Cardiac fibroblast (primary cell): ENCODE data around the gene MYADML2.

Experiments
- DNase-seq, 2 donors: peaks; one replicate each; pipeline versions ENCODE4 v3.0.0 to v3.0.0-alpha.2; 2010; ENCODE audit warnings: low read depth in 2 of 2
- H3K4me3 ChIP-seq, 2 donors: replicated peaks in 1 of 2; 1 replicate in 1 of 2; 2 replicates in 1 of 2; pipeline ENCODE4 v1.5.1; 2011; ENCODE audit warnings: low read depth in 2 of 2, low read length in 2 of 2, mild to moderate bottlenecking in 2 of 2, moderate library complexity in 1 of 2
- TF ChIP-seq, protein P1 (sequence below): IDR thresholded peaks from one replicate; pipeline ENCODE4 v1.5.1; 2011; ENCODE audit warnings: low read depth, mild to moderate bottlenecking, low read length, inconsistent platforms

MYADML2 gene

DNA sequence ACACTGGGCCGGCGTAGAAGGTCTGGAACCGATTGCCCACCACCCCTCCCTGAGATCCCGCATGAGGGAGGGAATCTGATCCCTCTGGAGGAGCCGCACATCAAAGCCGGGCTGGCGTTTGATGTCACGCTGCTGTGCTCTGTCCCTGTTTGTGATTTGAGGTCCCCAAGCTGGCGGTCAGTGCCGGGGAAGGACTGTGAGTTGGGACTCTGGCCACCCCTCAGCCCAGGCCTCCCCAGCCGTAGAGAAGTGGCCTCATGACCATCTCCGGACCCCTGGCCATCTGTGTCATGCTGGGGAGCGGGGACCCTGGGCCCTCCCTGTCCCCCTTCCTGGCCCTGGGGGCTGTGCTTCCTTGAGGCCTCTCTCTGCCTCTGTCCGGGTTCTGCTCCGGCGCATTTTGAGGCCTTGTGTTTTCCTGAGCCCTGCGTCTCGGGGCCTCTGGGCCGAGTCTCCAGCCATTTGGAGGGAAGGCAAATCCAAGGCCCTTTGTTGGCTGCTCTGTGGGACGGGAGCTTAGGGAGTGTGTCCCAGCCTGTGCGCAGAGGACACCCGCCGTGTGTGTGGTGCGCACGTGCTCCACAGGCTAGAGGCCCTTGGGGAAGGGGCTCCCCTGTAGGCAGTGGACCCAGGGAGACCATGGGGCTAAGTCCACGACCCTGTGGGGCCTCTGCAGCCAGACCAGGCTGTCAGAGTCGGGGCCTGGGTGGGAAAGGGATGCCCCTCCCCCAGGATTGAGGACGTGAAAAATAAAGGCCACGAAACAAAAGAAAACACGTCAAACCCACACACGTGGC, 45.5 kb upstream of the MYADML2 start:
- DNase-seq = no peak
- TF ChIP-seq, protein P1, sequence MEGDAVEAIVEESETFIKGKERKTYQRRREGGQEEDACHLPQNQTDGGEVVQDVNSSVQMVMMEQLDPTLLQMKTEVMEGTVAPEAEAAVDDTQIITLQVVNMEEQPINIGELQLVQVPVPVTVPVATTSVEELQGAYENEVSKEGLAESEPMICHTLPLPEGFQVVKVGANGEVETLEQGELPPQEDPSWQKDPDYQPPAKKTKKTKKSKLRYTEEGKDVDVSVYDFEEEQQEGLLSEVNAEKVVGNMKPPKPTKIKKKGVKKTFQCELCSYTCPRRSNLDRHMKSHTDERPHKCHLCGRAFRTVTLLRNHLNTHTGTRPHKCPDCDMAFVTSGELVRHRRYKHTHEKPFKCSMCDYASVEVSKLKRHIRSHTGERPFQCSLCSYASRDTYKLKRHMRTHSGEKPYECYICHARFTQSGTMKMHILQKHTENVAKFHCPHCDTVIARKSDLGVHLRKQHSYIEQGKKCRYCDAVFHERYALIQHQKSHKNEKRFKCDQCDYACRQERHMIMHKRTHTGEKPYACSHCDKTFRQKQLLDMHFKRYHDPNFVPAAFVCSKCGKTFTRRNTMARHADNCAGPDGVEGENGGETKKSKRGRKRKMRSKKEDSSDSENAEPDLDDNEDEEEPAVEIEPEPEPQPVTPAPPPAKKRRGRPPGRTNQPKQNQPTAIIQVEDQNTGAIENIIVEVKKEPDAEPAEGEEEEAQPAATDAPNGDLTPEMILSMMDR = no peak
- H3K4me3 ChIP-seq = no peak overlapping the region

DNA sequence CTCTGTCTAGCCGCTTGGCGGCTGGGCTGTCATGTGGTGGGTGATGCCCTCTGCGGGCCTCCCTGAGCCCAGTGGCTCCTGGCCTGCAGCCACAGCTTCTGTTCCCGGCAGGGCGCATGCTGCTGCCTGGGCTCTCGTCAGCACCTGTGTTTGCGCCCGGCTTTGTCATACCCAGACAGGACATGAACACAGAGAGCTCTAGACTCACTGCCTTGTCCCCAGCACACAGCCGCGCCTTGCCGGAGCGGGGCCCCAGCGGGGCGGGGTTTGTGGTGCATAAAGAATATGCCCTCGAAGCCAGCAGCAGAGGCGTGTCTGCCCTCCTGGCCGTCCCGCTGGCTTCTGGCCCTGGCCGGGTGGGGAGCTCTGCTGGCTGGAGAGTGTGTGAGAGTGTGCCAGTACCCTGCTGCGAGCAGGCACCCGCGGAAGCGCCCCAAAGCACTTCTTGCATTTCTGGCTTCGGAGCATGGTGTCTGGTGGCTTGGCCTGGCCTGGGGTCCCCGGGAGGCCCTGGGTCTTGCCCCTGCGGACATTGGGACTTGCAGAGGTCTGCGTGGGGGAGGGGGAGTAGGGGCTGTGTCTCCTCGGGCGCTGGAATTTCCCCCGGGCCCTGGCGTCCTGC, 44.8 kb upstream of the MYADML2 start:
- TF ChIP-seq, protein P1 = no peak
- DNase-seq = peak; percentile 4 to 72

DNA sequence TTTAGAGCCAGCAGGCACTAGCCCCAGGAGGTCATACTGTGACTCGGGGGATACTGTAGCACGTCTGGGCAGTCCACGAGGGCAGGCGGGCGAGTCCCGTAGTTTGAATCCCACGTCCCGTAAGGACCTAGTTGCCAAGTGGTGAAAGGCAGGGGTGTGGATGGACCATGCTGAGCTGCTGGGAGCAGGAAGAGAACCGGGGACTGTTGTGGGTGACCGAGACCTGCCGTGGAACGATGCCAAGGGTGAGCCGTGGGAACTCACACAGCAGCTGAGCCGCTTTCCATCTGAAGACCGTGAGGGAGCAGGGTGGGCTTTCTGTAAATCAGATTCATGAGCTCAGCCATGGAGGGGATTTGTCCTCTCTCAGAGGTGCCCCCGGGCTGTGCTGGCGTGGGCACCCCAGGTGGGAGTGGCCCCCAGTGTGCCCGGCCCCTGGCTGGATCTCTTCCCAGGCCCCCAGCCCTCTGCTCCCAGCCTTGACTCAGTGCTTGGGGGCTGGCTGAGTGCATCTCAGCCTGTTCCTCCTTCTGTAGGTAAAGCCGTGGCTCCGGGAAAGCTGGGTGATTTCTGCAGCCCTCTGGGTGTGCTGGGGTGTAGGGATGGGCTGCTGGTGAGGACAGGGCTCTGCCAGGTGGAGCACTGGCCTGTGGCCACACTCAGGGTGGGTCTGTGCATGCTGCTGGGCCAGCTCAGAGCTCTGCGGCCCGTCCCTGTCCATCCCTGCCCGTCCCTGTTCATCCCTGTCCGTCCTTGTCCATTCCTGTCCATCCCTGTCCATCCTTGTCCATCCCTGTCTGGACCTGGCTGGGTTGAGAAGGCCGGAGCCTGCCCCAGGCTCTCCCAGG, 44.0 kb upstream of the MYADML2 start:
- TF ChIP-seq, protein P1 = no peak
- H3K4me3 ChIP-seq = no peak overlapping the region
- no peak for DNase-seq

More for the DNA sequence above, 44.8 kb upstream of the MYADML2 start:
- no peak overlapping the region for H3K4me3 ChIP-seq

DNA sequence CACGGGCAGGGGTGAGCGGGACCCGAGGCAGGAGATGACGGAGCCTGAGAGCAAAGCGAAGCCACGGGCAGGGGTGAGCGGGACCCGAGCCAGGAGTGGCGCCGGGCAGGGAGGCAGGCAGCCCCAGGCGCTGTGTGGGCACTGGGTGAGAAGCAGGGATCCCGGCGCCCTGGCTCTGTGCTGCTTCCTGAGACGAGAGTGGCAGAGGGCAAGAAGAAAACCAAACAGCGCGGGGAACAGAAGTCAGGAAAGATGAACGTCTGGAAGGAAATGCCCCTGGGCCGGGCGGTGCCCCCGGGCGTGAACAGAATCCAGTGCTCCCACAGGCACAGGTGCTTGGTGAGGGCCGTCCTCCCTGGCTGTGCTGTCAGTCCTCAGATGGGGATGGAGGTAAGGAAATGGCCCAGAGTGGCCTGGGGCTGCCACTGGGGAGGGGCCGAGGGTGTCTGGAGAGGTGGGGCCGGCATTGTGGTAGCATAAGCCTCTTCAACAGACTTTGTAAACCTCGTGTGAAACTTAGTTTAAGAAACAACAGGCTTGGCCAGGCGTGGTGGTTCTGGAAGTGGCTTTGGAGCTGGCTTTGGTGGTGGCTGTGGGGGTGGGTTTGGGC, 40.2 kb upstream of the MYADML2 start:
- H3K4me3 ChIP-seq = no peak overlapping the region
- no peak for DNase-seq
- TF ChIP-seq, protein P1 = no peak

DNA sequence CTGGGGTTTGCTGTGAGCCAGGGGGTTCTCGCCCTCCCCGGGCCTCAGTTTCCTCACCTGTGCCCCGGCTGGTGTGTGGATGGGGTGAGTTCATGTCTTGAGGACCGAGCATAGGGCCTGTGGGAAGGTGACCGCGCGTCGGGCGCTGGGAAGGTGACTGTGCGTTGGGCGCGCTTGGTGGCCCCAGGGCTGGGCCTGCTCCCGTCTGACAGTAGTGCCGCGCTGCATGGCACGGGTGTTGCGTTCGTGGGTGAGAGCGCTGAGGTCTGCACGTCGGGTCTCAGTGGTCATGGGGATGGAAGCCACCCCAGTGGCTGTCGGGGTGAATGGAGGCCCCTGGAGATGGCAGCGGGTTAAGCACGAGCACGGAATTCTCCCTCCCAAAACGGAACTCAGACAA, 39.6 kb upstream of the MYADML2 start:
- no peak overlapping the region for H3K4me3 ChIP-seq
- TF ChIP-seq, protein P1 = no peak
- DNase-seq = no peak

DNA sequence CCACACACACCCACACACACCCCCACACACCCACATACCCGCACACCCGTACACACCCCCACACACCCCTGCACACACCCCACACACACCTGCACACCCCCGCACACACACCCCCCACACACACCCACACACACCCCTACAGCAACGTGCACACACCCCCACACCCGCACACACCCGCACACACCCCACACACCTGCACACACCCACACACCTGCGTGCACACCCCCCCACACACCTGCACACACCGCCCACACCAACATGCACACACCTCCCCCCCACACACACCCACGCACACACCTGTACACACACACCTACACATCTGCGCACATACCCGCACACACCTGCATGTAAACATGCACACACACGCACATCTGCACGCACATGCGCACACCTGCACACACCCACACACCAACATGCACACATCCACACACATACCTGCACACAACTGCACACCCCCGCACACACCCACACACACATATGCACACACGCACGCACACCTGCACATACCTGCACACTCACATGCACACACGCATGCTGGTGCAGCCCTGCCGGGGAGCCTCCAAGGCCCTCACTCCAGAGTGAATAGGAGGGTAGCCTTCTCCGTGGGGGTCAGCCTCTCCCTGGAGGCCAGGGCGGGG, 37.9 kb upstream of the MYADML2 start:
- TF ChIP-seq, protein P1 = no peak
- DNase-seq = no peak
- no peak overlapping the region for H3K4me3 ChIP-seq
